PC-3 (cell line): ENCODE results near the gene PRKN. TPM values are rescaled to one million over a fixed set of nuclear protein-coding genes. Genes with fewer than 3 reads are reported as not detected.

Source experiments
- ATAC-seq: fragments of 200-7000 bp; cut with Tn5 transposase; 2 replicates; pipeline ENCODE4 v1.9.1; 2020; ENCODE audit warnings: mild to moderate bottlenecking, moderate library complexity
- BruUV-seq: library from RNA; stranded (reverse); fragments of 400-500 nt; replicated peaks from 2 replicates; lab custom pipeline; 2021; lab: Mats Ljungman, UMichigan
- CTCF ChIA-PET: fragments of 300-600 bp; sonication (Branson Sonifier 250); formaldehyde crosslinking; loops from one replicate; lab custom pipeline; 2022; ENCODE audit warnings: antibody characterized with exemption; lab: Charles Lee
- POLR2A ChIA-PET: fragments of 300-600 bp; sonication (Branson Sonifier 250); formaldehyde crosslinking; loops from one replicate; lab custom pipeline; 2022; ENCODE audit warnings: antibody characterized with exemption; ENCODE audit not compliant: unreplicated experiment; lab: Charles Lee
- DNase-seq: peaks from one replicate; pipeline ENCODE4 v3.0.0-alpha.2; 2015
- H2AFZ ChIP-seq: fragments of 300-600 bp; sonication (generic); 2 replicates; pipeline ENCODE4 v1.6.0; 2016; ENCODE audit warnings: antibody characterized with exemption, low read length
- H3F3A ChIP-seq: fragments of 300-600 bp; sonication (generic); one replicate; pipeline ENCODE4 v1.6.0; 2017; ENCODE audit warnings: antibody characterized with exemption, low read length, control low read depth, mild to moderate bottlenecking; ENCODE audit not compliant: unreplicated experiment
- H3K27ac ChIP-seq: fragments of 300-600 bp; sonication (generic); 2 replicates; pipeline ENCODE4 v1.5.1; 2016; ENCODE audit warnings: mild to moderate bottlenecking, low read length
- H3K27me3 ChIP-seq: fragments of 300-600 bp; sonication (generic); 2 replicates; pipeline ENCODE4 v1.6.1; 2016; ENCODE audit warnings: low read length, mixed read lengths
- H3K36me3 ChIP-seq: fragments of 300-600 bp; sonication (generic); 2 replicates; pipeline ENCODE4 v1.6.1; 2016; ENCODE audit warnings: low read depth, mixed run types, low read length, mixed read lengths
- H3K4me1 ChIP-seq: fragments of 300-600 bp; sonication (generic); 2 replicates; pipeline ENCODE4 v1.5.1; 2016; ENCODE audit warnings: low read length; ENCODE audit not compliant: insufficient read depth
- H3K4me2 ChIP-seq: fragments of 300-600 bp; sonication (generic); 2 replicates; pipeline ENCODE4 v1.6.0; 2016; ENCODE audit warnings: low read length
- H3K4me3 ChIP-seq: fragments of 300-600 bp; sonication (generic); 2 replicates; pipeline ENCODE4 v1.5.1; 2016; ENCODE audit warnings: mild to moderate bottlenecking, low read length, mixed read lengths
- H3K79me2 ChIP-seq: fragments of 300-600 bp; sonication (generic); 2 replicates; pipeline ENCODE4 v1.6.1; 2017; ENCODE audit warnings: low read length, mixed read lengths
- H3K9ac ChIP-seq: fragments of 300-600 bp; sonication (generic); 2 replicates; pipeline ENCODE4 v1.6.0; 2016; ENCODE audit warnings: mild to moderate bottlenecking, low read length
- H3K9me2 ChIP-seq: fragments of 300-600 bp; sonication (generic); replicated peaks from 2 replicates; pipeline ENCODE4 v1.6.1; 2016; ENCODE audit warnings: mixed run types, low read length, mixed read lengths
- H3K9me3 ChIP-seq: fragments of 300-600 bp; sonication (generic); 2 replicates; pipeline ENCODE4 v1.6.1; 2016; ENCODE audit warnings: low read length, mixed read lengths
- H4K20me1 ChIP-seq: fragments of 300-600 bp; sonication (generic); 2 replicates; pipeline ENCODE4 v1.6.1; 2016; ENCODE audit warnings: low read length, mixed read lengths
- CTCF ChIP-seq: fragments of 300-600 bp; sonication (generic); conservative IDR thresholded peaks from 2 replicates; pipeline ENCODE4 v1.5.1; 2017; ENCODE audit warnings: antibody characterized with exemption, low read depth, mild to moderate bottlenecking, low read length
- EZH2 ChIP-seq: fragments of 300-600 bp; sonication (generic); IDR thresholded peaks from one replicate; pipeline ENCODE4 v1.6.1; 2017; ENCODE audit warnings: antibody characterized with exemption, mild to moderate bottlenecking, low read length; ENCODE audit not compliant: unreplicated experiment
- EZH2phosphoT487 ChIP-seq: fragments of 300-600 bp; sonication (generic); IDR thresholded peaks from 2 replicates; pipeline ENCODE4 v1.6.1; 2018; ENCODE audit warnings: mild to moderate bottlenecking, antibody characterized with exemption, low read length, borderline replicate concordance
- intact Hi-C: fragments of 100-400 bp; cut with micrococcal nuclease; formaldehyde crosslinking; loops from 2 replicates; pipeline ENCODE4 v1.9.0; 2023
- total RNA-seq: library from RNA; depleted of rRNA; stranded (reverse); fragments of >200 nt; gene quantifications from 2 replicates; pipeline ENCODE4 v1.2.3, GENCODE V29; 2014

PRKN gene
- total RNA-seq, 1 experiment from 2014 or later = not detected

- H3K9me3 ChIP-seq = no peaks in the 10 kb centered on the region
Measured at GRCh38 chr6:161850562-161850961, 877.0 kb downstream of the PRKN start.

GRCh38 chr6:161847628-161848027, 879.9 kb downstream of the PRKN start:
- Histone ChIP-seq H3F3A (no peaks in the 10 kb centered on the region), H3K4me3 (no peak overlapping the region), H3K4me2 (no peak overlapping the region), H3K9me2 (no peaks in the 10 kb centered on the region), H3K9ac (no peak overlapping the region), H3K27me3 (peaks cover 68% of the 10 kb centered on the region), H2AFZ (no peak overlapping the region), H3K9me3 (no peaks in the 10 kb centered on the region), H3K79me2 (no peaks in the 10 kb centered on the region), H3K4me1 (no peaks in the 10 kb centered on the region), H4K20me1 (no peaks in the 10 kb centered on the region), H3K27ac (no peak overlapping the region), H3K36me3 (no peaks in the 10 kb centered on the region)
- no peak for TF ChIP-seq EZH2phosphoT487
- TF ChIP-seq CTCF = no peak
- TF ChIP-seq EZH2 = no peak
- DNase-seq (no peak), ATAC-seq (no peak)
- intact Hi-C loops = no loop called here
- ChIA-PET POLR2A (no interaction called here), CTCF (no interaction called here)
- BruUV-seq = no TSS peak

More at GRCh38 chr6:161850562-161850961, 877.0 kb downstream of the PRKN start:
- Histone ChIP-seq H3K4me2 (no peak overlapping the region), H4K20me1 (no peaks in the 10 kb centered on the region), H3F3A (no peaks in the 10 kb centered on the region), H3K9ac (no peak overlapping the region), H3K79me2 (no peaks in the 10 kb centered on the region), H3K4me1 (no peaks in the 10 kb centered on the region), H3K4me3 (no peak overlapping the region), H3K27ac (no peak overlapping the region), H3K27me3 (peaks cover 45% of the 10 kb centered on the region), H3K36me3 (no peaks in the 10 kb centered on the region), H3K9me2 (no peaks in the 10 kb centered on the region), H2AFZ (no peak overlapping the region)
- TF ChIP-seq EZH2 (no peak), CTCF (no peak), EZH2phosphoT487 (no peak)
- BruUV-seq = no TSS peak
- POLR2A ChIA-PET = no interaction called here
- CTCF ChIA-PET = no interaction called here
- ATAC-seq (no peak), DNase-seq (no peak)
- intact Hi-C loops = no loop called here

GRCh38 chr6:161844804-161845203, 882.8 kb downstream of the PRKN start:
- intact Hi-C loops = no loop called here
- TF ChIP-seq EZH2phosphoT487 (no peak), EZH2 (no peak), CTCF (no peak)
- ChIA-PET CTCF (no interaction called here), POLR2A (no interaction called here)
- ATAC-seq (no peak), DNase-seq (no peak)
- H2AFZ ChIP-seq = no peak overlapping the region
- no peak overlapping the region for H3K4me3 ChIP-seq
- H4K20me1 ChIP-seq = no peaks in the 10 kb centered on the region
- H3K4me1 ChIP-seq = no peaks in the 10 kb centered on the region
- H3K9me3 ChIP-seq = no peaks in the 10 kb centered on the region
- no peaks in the 10 kb centered on the region for H3K9me2 ChIP-seq
- no peak overlapping the region for H3K27ac ChIP-seq
- no TSS peak for BruUV-seq
- no peaks in the 10 kb centered on the region for H3F3A ChIP-seq
- no peaks in the 10 kb centered on the region for H3K36me3 ChIP-seq
- H3K9ac ChIP-seq = no peak overlapping the region
- no peaks in the 10 kb centered on the region for H3K79me2 ChIP-seq
- peaks cover 68% of the 10 kb centered on the region for H3K27me3 ChIP-seq
- H3K4me2 ChIP-seq = no peak overlapping the region
